HPDE6-E6E7 (cell line): ENCODE data around the gene TTC39C.
"Not testable (repeated sequence)": the region's sequence is repeated elsewhere in the genome, so short reads cannot be mapped to it uniquely, and the experiment has no call there.

ENCODE experiments used
- DNase-seq: peaks from one replicate; pipeline ENCODE4 v3.0.0; 2011; ENCODE audit warnings: missing footprints; ENCODE audit errors: extremely low spot score

TTC39C gene

DNA sequence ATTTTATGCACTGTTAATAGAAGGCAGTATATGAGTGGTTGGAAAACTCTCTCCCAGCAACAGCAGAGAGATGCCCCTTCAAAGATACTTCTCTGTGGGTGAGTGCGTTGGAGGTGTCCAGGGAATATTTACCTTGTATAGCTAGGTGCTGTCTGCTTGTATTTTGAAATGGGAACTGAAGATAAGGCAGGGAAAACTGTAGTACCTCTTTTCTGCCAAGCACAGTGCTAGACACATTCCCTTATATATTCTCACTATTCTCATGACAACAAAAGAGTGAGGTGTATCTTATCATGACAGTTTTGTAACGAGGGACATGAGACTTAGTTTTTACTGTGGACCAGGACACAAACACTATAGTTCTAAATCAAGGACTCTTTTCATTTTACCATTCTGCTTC is 2.1 kb downstream of the TTC39C start:
- peak; percentile 26 for DNase-seq

DNA sequence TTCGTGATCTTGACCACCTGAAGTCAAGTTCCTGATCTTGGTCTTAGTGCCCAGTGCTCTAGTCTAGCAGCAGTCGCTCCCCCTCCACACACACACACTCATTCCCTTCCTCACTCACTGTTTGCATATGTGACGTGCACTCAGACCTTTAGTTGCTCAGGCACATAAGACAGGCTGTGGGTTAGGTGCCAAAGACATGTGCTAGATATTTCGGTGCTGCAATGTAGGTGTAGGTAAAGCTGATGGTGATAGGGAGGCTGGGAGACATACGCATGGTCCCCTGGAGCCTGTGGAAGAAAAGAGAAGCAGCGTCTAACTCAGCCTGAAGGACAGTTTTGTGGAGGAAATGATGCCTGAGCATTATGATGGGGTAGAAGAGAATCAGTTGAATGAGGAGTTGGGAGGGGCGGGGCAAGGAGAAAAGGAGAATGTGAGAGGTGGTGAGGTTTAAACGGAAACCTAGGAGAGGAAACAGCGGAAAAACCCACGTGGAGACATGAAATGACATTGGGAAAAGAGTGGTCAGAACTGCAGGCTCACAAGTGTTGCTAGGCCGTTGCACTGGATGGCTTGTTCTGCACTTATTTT is 3.8 kb downstream of the TTC39C start:
- DNase-seq: no peak

DNA sequence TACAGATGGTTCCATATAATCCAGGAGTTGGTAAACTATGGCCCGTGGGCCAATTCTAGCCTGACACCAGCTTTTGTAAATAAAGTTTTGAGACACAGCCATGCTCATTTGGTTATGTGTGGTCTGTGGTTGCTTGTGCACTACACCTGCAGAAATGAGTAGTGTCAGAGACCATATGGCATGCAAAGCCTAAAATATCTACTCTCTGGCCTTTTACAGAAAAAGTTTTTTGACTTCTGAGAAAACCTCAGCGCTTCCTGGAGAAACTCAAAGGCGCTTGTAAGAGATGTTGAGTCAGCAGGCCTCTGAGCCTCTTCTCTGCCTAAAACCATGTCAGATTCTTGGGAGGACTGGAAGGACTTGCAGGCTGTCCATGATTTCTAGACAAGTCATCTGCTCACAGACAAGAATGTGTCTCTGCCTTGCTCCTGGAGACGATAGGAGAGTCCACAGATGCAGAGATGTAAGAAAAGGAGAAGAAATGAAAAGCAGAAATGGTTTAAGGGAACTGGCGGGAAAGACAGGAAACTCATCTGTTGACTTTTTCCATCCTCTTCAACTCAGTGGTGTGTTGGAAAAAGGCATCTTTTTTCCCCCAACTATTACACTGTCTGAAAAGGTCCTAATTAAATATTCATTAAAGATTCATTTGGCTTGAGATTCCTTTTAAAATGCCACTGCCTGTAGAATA is 5.2 kb downstream of the TTC39C start:
- no peak for DNase-seq

DNA sequence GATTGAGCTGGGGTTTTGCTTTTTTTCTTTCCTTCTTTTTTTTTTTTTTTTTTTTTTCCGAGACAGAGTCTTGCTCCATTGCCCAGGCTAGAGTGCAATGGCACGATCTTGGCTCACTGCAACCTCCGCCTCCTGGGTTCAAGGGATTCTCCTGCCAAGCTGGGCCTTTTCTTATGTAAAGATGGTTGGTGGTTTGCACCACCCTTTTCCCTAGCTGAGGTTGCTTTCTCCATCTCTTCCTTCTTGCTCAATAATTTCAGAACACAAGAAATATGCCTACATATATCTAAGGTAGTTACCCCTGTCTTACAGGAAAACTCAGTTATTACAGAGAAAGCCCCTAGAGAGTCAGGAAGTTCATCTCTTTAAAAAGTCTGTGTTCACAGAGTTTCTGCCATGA is 7.0 kb downstream of the TTC39C start:
- no peak for DNase-seq

DNA sequence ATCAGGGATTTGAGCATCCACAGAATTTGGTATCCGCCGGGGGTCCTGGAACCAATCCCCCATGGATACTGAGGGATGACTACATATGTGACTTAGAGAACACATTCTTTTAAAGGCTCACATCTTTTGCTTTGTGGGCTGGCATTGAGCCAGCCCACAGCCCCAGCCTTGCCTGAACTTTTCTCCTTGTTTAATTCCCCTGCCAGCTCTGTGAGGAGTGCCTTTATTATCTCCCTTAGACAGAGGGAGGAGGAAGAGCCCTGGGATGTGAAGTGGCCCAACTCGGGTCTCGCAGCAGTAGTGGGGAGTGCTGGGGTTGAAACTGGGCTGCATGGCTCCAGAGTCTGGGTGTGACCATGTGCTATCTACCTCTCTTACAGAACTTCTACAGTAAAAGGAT is 7.6 kb downstream of the TTC39C start:
- no peak for DNase-seq

DNA sequence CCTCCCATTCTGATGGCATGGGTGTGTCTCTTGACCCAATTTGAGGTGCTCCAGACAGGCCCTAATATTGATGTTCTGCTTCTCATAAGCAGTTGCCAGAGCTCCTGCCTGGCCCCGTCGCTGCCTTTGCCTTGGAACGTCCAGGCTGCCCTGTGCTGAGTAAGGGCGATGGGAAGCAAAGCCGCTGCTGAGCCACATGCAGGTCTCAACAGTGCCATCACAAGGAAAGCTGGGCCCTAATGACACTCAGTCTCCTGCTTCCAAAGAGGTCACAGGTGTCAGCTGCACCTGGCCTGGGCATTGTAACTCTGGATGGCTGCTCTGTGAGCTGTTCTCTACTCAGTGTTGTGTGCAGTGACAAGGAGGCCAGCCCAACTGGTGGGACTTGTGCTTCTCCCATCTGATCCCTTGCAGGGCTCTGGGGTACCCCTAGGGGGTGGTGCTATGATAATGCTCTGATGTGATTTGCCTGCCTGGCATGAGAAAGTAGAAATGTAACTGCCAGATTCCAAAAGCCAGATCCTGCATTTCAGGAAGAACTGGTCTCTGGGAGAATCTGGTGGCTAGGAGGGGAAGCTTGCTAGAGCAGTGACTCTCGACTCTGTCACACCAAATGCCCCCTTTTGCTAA is 8.7 kb downstream of the TTC39C start:
- DNase-seq: peak; percentile 10

DNA sequence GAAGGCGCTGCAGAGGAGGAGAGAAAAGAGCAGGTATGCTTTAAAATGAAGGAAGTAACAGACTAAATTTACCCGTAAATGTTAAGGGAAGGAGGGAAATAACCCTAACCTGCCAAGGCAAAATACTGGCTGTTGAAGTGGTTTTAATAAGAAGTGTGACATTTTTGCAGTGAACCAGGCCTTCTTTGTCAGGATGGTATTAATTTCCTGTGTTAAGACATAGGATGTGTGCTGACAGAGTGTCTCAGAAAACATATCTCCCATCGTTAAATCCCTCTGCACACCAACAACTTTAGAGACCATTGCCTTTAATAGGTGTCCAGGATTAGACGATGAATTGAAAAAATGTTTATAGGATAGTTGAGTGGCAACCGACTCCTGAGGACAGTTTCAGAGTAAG is 9.9 kb downstream of the TTC39C start:
- no peak for DNase-seq

DNA sequence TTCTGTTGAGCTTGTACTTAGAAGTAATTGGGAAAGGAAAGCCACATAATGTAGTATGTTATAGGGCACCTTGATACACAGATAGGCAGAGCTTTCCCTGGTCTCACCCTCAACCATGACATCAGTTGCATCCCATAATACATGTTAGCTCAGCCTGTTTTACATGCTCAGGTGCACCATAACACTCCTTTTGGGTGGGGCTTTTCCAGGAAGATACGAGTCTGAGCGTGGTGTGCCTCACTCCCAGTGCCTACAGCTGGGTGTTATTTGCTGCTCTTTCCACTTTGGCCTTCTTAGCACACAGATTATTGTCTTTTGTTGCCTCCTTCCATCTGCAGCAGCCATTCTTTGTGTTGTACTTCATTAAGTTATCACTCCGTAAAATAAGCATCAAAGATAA is 11.9 kb downstream of the TTC39C start:
- no peak for DNase-seq

DNA sequence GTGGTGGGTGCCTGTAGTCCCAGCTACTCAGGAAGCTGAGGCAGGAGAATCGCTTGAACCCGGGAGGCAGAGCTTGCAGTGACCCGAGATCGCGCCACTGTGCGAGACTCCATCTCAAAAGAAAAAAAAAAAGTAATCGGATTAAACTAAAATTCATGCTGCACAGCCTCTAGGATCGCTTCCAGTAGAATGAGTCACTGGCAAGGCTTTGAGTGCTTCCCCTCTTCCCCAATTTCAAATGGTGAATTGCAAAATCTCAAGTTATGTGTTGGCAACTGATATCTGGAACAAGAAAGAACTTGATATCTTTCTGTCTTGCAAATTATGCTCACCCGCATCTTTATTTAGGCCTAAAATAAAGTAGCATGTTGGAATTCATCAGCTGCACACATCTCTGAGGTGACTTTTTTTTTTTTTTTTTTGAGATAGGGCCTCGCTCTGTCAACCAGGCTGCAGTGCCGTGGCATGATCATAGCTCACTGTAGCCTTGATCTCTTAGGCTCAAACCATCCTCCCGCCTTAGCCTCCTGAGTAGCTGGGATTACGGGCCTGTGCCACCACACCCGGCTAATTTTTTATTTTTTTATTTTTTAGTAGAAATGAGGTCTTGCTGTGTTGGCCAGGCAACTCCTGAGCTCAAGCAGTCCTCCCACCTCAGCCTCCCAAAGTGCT is 12.7 kb downstream of the TTC39C start:
- DNase-seq: peak; percentile 40

DNA sequence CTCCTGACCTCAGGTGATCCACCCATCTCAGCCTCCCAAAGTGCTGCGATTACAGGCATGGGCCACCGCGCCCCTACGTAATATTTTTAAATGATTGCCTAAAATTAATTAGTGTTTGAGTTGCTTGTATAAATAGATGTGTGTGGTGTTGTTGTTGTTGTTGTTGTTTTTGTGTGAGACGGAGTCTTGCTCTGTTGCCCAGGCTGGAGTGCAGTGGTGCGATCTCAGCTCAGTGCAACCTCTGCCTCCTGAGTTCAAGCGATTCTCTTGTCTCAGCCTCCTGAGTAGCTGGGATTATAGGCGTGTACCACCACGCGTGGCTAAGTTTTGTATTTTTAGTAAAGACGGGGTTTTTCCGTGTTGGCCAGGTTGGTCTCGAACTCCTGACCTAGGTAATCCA is 14.4 kb downstream of the TTC39C start:
- not testable (repeated sequence) for DNase-seq

DNA sequence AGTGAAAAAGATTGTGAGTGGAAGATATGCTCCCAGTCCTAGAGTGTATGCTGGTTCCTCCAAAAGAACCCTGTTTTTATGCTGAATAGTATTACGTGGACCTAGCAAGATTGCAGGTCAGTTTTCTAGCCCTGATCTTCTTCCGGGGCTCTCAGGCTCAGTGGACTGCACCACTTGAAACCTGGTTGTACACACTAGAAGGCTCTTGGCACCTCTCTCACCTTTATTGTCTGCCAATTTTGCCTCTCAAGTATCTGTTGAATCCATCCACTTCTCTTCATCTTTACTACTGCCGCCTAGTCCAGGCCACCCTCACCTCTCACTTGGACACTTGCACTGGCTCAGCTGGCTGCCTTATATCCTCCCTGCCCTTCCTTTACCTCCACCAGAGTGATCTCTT is 16.8 kb downstream of the TTC39C start:
- DNase-seq: no peak

DNA sequence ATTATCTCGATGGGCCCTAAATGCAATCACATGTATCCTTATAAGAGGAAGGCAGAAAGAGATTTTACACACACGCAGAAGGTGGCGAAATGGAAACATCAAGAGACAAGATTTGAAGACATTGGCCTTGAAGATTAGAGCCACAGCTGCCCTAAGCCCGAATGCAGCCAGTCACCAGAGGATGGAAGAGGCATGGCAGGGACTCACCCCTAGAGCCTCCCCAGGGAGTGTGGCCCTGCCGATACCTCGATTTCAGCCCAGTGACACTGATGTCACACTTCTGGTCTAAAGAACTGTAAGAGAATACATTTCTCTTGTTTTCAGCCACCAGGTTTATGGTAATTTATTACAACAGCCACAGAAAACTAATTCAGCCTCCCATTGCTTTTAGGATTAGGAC is 17.4 kb downstream of the TTC39C start:
- no peak for DNase-seq

DNA sequence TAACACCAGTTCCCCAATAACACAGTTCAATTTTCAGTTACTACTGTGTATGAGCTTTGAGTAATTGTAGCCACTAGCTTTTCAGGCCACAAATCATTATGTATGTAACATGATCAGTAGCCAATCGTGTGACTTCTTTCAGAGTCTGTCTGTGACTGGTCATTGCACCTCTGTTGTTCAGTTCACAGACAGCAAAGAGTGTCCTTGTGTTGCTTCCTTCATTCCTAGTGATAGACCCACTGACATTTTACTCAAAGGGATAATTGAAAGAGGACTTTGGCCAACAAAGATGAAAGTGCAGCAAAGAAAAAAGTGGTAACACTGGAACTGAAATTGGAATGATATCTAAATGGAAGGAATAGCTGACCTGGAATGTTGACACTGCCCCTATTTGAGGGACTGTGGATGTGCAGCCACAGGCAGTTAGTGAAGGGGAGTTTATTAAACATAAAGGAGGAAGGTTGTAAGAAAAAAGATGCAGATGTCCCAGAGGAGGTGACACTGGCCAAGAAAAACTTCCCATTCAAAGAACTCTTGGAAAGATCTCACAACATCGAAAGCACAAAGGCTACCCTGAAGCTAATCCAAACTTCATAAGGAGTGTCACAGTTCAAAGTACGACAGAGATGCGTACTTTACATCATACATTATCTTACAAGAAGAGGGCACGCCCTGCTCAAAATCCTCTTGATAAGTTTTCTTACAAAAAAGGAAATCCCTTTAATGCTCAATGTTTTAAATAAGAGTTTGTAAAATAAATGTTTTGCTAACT is 19.3 kb downstream of the TTC39C start:
- DNase-seq: no peak

DNA sequence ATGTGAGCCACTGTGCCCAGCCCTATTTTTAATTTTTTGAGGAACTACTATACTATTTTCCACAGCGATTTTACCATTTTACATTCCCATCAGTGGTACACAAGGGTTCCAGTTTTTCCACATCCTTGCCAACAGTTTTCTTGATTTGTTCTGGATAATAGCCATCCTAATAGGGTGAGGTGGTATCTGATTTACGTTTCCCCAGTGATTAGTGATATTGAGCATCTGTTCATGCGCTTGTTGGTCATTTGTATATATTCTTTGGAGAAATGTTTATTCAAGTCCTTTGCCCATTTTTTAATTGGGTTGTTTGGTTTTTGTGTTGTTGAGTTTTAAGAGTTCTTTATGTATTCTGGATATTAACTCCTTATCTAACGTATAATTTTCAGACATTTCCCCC is 20.8 kb downstream of the TTC39C start:
- DNase-seq: no peak

DNA sequence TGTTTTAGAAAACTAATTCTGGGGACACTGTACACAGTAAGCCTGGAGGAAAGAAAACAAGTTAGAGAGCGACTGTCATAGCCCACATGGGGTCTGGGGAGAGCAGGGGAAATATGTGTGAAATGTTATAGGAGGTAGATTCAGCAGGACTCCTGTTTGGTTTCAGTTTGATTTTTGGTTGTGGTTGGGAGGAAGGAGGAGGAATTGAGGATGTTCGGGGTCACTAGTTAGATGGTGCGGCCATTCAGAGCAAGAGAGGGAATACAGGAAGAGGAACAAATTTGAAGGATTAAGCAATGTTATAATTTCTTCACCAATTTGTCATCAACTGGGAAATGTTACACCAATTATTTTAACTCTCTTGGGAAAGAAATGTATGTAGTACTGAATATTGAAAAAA is 25.1 kb downstream of the TTC39C start:
- DNase-seq: no peak

DNA sequence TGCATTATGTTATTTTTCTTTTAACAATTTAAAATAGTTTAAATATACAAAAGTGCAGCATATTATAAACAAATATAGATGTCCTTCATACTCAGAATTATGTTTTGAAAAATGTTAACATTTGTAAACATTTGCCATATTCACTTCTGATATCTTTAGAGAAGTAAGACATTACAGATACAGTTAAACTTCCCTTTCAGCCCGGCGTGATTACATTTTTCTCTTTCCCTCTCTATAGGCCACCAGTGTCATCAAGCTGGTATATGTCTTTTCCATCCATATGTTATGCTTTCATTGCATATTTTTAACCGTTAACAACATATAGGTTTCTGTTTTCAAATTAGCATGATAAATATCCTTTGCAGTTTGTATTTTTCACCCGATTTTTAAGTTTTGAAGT is 27.1 kb downstream of the TTC39C start:
- no peak for DNase-seq

DNA sequence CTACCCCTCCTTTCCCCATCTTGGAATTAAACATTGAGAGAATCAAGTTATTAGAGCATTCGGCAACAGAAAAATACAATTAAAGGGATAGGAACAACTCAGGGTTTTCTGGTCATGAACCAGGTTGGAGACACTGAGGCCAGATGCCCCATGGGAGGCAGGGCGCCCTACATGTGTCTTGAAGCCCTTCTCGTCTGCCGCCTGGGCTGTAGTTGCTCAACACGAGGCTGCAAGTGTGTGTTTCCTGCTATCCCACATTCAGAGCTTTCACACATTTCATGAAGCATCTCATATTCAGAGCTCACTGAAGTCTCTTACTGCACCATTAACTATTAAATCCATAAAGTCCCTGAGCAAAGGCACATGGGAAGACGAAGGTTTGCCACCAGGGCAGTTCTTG is 28.8 kb downstream of the TTC39C start:
- no peak for DNase-seq

DNA sequence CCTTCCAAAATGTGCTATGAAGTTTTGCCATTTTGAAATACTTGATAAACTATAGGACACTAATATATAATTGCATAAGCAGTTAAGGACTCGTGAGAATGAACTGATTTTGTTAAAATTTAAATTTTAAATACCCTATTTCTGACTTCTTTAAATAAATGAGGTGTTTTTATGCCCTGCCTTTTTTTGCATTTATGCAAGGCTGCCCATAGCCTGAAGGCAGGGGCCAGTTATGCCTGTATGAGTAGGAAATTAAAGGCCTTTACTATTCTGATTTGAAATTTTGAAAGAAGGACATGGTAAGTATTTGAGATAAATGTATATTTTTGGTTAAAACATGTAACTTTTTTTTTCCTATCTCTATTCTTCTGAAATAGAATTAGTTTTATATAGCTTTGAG is 33.7 kb downstream of the TTC39C start:
- DNase-seq: no peak

DNA sequence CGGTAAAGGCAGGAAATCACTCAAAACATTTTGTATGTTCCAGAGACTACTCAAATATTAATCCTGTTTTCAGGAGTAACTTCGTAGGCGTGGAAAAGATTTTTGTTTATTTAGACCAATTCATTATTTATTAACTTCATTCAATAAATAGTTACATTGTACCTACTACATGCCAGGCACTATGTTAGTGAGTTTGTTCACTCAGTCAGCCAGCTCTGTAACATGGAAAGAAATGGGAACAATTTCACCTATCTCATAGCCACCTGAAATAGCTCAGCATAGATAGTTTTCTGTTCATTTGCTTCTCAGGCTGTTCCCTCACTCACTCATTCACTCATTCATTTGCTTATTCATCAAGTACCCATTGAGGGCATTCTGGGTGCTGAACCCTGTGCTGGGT is 34.6 kb downstream of the TTC39C start:
- no peak for DNase-seq

DNA sequence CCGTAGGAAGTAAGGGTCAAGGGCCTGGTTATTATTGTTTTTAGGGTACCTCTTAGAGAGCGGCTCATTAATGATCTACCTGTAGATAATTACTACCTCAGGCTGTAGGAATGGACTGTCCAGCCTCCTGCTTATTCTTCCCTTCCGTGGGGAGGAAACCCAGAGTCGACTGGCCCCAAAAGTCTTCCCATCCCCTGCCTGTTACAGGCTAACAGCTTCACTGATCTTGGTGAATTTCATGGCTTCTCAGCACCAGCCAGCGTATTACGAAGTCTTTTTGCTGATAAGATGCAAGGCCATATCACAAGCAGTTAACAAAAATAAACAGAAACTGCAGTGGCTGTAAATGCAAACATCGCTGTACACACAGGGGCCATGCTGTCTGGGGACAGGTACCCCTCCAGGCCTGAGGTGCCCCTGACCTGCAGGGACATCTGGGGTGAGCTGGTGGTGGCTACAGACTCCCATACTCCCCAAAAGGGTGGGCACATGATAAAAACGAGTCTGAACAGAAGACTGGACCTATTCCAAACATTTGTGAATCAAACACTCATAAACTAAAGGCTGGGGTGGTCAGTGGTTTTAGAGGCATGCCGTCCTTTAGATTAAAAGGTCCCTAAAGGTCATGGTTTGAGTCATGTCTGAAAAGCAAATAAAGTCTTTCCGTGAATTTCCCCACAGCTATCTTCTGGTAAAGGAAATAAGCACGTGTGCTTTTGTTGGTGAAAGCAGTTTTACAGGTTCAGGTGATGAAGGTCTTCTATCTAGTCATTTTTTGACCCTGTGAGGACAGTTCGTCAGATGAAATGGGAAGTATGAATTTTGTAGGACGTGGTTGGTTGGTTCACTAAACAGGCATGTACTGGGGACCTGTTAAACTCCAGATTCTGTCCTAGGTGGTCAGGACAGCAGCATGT is 36.7 kb downstream of the TTC39C start:
- DNase-seq: no peak

DNA sequence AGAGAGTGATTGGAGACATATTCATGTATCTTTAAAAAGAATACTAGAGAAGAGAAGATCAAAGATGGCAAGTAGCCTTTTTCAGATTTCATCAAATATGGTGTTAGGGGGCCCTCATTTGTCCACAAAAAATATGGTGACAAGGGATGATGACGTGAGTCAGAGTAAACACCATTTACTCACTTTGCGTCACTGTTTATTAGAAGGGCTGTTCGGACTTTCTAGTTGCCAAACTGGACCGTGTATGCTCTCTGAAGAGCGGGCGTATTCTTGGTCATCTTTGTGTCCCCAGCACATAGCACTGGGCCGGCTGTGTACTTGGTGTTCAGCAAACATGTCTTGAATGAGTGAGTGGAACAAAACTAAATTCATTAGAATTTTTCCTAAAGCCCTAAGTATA is 37.5 kb downstream of the TTC39C start:
- no peak for DNase-seq
